ENCODE data around the gene FLRT1. TPM values are rescaled to one million over a fixed set of nuclear protein-coding genes. Genes with fewer than 3 reads are reported as not detected.

Gene FLRT1
- total RNA-seq, 4 donors from 2014 or later: not detected

GRCh38 chr11:64026575-64027205 is 9.0 kb upstream of the FLRT1 start:
- ATAC-seq (ENCODE audit: low FRiP score) (no peak), DNase-seq (ENCODE audit: low spot score) (no peak)

GRCh38 chr11:64027651-64028397 is 7.9 kb upstream of the FLRT1 start:
- DNase-seq (ENCODE audit: low spot score) (no peak), ATAC-seq (ENCODE audit: low FRiP score) (peak; percentile 20)
- no peak for TF ChIP-seq CTCF (IDR thresholded peaks at IDR 0.05)

More at GRCh38 chr11:64026575-64027205, 9.0 kb upstream of the FLRT1 start:
- TF ChIP-seq CTCF (IDR thresholded peaks at IDR 0.05): no peak

- ATAC-seq (ENCODE audit: low FRiP score) (no peak), DNase-seq (ENCODE audit: low spot score) (no peak)
- TF ChIP-seq CTCF (IDR thresholded peaks at IDR 0.05): no peak
These were observed 7.2 kb upstream of the FLRT1 start for GRCh38 chr11:64028398-64029115.

- DNase-seq (ENCODE audit: low spot score) (no peak), ATAC-seq (ENCODE audit: low FRiP score) (no peak)
- TF ChIP-seq CTCF (IDR thresholded peaks at IDR 0.05): no peak
These were observed 6.0 kb upstream of the FLRT1 start for GRCh38 chr11:64029773-64030172.

GRCh38 chr11:64031001-64031400 is 4.7 kb upstream of the FLRT1 start:
- ATAC-seq (ENCODE audit: low FRiP score): no peak
- no peak for TF ChIP-seq CTCF (IDR thresholded peaks at IDR 0.05)
- no peak for DNase-seq (ENCODE audit: low spot score)

GRCh38 chr11:64032050-64032449 is 3.7 kb upstream of the FLRT1 start:
- DNase-seq (ENCODE audit: low spot score) (no peak), ATAC-seq (ENCODE audit: low FRiP score) (no peak)
- no peak for TF ChIP-seq CTCF (IDR thresholded peaks at IDR 0.05)

Measured in omental fat pad (tissue), 4 donors.